ENCODE results near the gene VENTX.

- TF ChIP-seq EP300 (IDR thresholded peaks at IDR 0.05; ENCODE audit: borderline replicate concordance) (no peak), CREB1 (IDR thresholded peaks at IDR 0.05; ENCODE audit: low read depth) (no peak), MAX (IDR thresholded peaks at IDR 0.05) (no peak), RAD21 (IDR thresholded peaks at IDR 0.05; ENCODE audit: low read depth) (no peak), CEBPB (IDR thresholded peaks at IDR 0.05) (no peak), TAF1 (IDR thresholded peaks at IDR 0.05; ENCODE audit: low read depth) (no peak), YY1 (IDR thresholded peaks at IDR 0.05; ENCODE audit: low read depth) (no peak), EGR1 (IDR thresholded peaks at IDR 0.05) (no peak), ZBTB7A (IDR thresholded peaks at IDR 0.05; ENCODE audit: low read depth) (no peak), TEAD4 (IDR thresholded peaks at IDR 0.05) (no peak), FOXM1 (IDR thresholded peaks at IDR 0.05; ENCODE audit: borderline replicate concordance, low read depth) (no peak), TCF12 (IDR thresholded peaks at IDR 0.05; ENCODE audit: low read depth) (no peak)
- TF ChIP-seq, protein P1, sequence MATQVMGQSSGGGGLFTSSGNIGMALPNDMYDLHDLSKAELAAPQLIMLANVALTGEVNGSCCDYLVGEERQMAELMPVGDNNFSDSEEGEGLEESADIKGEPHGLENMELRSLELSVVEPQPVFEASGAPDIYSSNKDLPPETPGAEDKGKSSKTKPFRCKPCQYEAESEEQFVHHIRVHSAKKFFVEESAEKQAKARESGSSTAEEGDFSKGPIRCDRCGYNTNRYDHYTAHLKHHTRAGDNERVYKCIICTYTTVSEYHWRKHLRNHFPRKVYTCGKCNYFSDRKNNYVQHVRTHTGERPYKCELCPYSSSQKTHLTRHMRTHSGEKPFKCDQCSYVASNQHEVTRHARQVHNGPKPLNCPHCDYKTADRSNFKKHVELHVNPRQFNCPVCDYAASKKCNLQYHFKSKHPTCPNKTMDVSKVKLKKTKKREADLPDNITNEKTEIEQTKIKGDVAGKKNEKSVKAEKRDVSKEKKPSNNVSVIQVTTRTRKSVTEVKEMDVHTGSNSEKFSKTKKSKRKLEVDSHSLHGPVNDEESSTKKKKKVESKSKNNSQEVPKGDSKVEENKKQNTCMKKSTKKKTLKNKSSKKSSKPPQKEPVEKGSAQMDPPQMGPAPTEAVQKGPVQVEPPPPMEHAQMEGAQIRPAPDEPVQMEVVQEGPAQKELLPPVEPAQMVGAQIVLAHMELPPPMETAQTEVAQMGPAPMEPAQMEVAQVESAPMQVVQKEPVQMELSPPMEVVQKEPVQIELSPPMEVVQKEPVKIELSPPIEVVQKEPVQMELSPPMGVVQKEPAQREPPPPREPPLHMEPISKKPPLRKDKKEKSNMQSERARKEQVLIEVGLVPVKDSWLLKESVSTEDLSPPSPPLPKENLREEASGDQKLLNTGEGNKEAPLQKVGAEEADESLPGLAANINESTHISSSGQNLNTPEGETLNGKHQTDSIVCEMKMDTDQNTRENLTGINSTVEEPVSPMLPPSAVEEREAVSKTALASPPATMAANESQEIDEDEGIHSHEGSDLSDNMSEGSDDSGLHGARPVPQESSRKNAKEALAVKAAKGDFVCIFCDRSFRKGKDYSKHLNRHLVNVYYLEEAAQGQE (IDR thresholded peaks at IDR 0.05; ENCODE audit: low read depth), result no peak
These were observed 28.0 kb upstream of the VENTX start for GRCh38 chr10:133209641-133210040.

Data from Ishikawa (cell line).